CD4-positive, alpha-beta T cell treated with Interleukin-1 beta for 1 hour (primary cell): ENCODE results near the gene CPEB1.
A peak's percentile ranks its signal among the peaks of the same experiment; 100 is the strongest.
"Not testable (repeated sequence)": the region's sequence is repeated elsewhere in the genome, so short reads cannot be mapped to it uniquely, and the experiment has no call there.

Source experiments
- DNase-seq, 2 donors: peaks; one replicate each; pipeline ENCODE4 v3.0.0-alpha.2; 2020 to 2022

The CPEB1 gene

GRCh38 chr15:82648257-82649103 lies 1.3 kb upstream of the CPEB1 start:
- DNase-seq = no peak

- peak; percentile 29 to 32 for DNase-seq
Measured at GRCh38 chr15:82647835-82648256, 683 bp upstream of the CPEB1 start.

DNA sequence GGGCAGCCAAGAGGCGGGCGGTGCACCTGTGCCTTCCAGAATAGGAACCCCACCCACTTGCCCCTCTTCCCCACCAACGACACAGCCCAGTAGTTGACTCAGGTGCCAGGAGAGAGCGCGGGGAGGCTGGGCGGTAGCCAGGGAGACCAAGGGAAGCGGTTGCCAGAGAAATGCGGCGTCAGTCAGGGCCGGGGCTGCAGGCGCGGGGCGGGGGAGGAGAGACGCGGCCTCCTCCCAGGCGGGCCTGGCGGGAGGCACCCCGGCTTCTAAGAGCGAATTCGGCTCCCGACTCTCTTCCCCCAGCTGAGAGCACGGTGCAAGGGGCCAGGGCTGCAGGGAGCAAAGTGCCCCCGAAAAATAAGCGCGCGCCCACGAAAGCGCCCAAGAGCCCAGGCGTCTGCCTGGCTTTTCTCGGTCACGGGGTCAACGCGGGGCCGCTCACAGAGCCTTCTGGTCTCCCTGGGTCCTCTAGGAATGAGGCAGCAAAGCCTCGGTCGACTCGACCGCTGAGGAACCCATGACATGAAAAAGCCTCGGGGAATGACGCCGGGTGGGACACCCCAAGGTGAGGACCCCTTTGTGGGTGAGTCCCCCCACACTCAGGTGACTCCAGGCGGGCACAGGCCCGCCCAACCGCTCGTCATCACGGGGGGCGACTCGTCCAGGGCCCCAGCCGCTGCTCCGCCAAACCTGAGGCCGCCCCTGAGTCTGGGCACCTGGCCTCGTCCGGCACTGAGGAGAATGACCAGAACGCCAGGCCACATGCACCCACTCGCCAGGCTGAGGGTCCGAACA lies 716 bp downstream of the CPEB1 start:
- DNase-seq = no peak

DNA sequence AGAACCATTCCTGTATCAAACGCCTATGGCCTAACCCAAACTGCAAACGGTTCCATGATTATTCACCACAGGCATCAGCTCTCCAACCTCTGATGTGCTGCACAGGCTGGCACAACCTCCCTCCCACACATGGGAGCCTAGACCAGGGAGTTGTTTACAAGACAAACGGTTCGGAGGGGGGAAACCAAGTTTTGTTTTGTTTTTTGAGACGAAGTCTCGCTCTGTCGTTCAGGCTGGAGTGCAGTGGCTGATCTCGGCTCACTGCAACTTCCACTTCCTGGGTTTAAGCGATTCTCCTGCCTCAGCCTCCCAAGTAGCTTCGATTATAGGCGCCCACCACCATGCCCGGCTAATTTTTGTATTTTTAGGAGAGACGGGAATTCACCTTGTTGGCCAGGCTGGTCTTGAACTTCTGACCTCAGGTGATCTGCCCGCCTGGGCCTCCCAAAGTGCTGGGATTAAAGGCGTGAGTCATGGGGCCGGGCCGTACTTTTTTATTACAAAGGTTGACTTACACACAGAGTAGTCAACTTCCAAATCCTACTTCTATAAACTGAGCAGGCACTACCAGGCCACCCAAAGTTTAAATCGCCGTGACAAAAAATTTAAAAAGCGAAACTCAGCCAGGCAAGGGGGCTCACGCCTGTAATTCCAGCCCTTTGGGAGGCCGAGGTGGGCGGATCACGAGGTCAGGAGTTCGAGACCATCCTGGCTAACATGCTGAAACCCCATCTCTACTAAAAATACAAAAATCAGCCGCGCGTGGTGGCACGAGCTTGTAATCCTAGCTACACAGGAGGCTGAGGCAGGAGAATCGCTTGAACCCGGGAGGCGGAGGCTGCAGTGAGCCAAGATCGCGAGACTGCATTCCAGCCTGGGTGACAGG lies 2.0 kb downstream of the CPEB1 start:
- not testable (repeated sequence) for DNase-seq

DNA sequence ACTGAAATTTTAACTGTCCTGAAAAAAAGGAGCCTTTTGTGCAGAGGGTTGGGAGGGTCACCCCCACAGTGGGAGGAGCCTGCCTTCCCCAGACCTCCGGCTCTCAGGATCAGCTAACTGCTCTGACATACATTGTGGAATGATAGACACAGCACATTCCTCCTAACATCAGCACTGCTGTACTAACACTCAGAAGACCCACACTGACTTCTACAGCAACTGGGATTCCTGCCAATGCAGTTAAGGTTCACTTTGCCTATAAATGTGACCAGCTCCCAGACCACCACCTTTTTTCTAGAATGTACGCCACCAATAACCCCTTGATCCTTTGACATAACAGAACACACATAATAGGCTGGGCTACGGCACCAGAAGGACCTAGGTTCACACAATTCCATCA lies 3.2 kb downstream of the CPEB1 start:
- DNase-seq = no peak

- DNase-seq = no peak
Measured at GRCh38 chr15:82642656-82643055, 4.5 kb downstream of the CPEB1 start.

- DNase-seq = no peak
Measured at GRCh38 chr15:82641129-82641798, 5.9 kb downstream of the CPEB1 start.

- no peak for DNase-seq
Measured at GRCh38 chr15:82640672-82641071, 6.5 kb downstream of the CPEB1 start.

- no peak for DNase-seq
Measured at GRCh38 chr15:82635798-82636197, 11.4 kb downstream of the CPEB1 start.

DNA sequence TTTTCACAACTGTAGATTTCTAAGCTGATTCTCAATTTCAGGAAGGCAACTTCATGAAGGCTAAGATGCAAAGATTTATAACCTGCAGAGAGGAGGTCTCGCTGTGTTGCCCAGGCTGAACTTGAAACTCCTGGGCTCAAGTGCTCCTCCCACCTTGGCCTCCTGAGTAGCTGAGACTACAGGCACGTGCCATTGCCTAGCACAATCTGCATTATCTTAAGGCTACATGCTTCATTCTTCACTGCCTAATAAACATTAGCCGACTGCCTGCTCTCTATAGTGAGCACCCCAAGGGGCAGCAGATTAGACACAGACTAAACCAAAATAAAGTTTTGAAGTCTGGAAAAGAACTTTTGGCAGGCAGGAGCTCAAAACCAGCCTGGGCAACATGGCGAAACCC lies 17.1 kb downstream of the CPEB1 start:
- no peak for DNase-seq

- DNase-seq = no peak
Measured at GRCh38 chr15:82625136-82625535, 22.0 kb downstream of the CPEB1 start.

- no peak for DNase-seq
Measured at GRCh38 chr15:82624438-82624837, 22.7 kb downstream of the CPEB1 start.

GRCh38 chr15:82624008-82624407 lies 23.2 kb downstream of the CPEB1 start:
- no peak for DNase-seq

DNA sequence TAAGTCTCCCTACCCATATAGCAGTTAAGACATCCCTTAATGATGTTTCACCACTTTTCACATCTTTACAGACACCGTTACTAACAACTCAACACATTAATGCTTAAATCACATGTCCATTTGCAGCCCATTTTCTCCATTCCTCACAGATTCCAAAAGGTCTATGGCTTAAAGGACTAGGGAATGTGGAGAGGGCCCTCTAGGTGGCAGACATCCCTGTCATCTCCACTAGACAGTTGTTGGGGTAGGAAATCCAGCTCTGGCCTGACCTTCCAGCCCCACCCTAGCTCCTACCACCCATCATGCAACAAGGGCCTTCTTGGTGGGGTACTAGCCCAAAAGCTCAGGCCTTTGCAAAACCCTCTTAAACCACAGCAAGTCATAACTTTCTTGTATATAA lies 25.2 kb downstream of the CPEB1 start:
- no peak for DNase-seq

DNA sequence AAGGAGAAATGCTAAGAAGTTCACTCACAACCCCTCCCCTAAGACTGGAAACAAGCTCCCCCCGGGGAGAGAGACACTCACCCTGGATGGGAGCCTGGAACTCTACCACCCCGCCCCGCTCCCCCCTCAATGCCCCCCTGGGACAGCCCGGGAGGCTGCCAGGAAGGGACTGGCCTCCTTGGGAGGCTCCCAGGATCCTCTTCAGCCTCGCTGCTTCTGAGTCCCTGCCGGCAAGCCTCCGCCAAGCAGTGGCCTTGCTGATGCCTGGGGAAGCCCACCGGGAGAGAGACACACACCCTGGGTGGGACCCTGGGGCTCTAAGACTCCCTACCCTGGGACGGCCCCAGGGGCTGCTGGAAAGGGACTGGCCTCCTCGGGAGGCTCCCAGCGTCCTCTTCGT lies 33.4 kb downstream of the CPEB1 start:
- no peak for DNase-seq

GRCh38 chr15:82611348-82611747 lies 35.8 kb downstream of the CPEB1 start:
- DNase-seq = no peak

GRCh38 chr15:82602195-82602594 lies 45.0 kb downstream of the CPEB1 start:
- DNase-seq = no peak

- no peak for DNase-seq
Measured at GRCh38 chr15:82599862-82600261, 47.3 kb downstream of the CPEB1 start.

DNA sequence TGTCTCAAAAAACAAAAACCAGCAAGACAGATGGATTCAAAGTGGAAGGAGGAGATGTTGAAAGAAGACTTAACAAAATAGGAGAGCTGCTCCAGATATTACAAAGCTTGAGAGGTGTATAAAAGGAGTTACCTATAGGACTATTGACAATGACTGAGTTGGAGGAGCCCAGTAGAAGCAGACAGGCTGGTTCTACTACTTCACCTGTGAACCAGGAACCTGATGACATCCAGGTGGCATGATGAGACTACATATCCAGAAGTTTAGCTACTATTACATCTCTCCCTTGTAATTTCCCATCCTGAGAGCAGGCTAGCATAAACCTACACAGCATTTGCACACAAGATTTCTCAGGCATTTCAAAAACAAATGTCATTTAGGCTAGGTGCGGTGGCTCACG lies 49.3 kb downstream of the CPEB1 start:
- DNase-seq = no peak

DNA sequence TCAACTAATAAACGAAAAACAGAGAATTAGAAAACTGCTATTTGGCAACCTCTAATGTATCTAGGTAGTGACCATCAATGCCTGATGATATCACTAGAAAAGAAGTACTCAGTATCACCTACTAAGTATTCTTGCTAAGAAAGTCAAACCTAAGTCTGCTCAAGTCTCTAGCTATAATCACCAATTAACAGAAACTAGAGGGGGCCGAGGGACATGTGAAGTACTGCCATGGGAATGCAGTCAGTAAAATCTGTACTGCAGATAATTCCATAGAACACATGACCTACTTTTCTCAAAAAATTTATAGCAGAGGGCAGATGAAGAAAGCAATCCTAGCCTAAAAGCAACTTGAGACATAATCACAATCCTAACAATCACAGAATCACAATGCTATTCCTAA lies 51.4 kb downstream of the CPEB1 start:
- DNase-seq = no peak

- DNase-seq = no peak
Measured at GRCh38 chr15:82595203-82595602, 52.0 kb downstream of the CPEB1 start.

- no peak for DNase-seq
Measured at GRCh38 chr15:82587805-82588204, 59.4 kb downstream of the CPEB1 start.

GRCh38 chr15:82585072-82585471 lies 62.1 kb downstream of the CPEB1 start:
- DNase-seq = no peak
